Measurements from ENCODE around the gene SNED1. TPM values are rescaled to one million over a fixed set of nuclear protein-coding genes. Genes with fewer than 3 reads are reported as not detected.
"Not testable (repeated sequence)": the region's sequence is repeated elsewhere in the genome, so short reads cannot be mapped to it uniquely, and the experiment has no call there.

SNED1 gene
- polyA plus RNA-seq, 2 of the 4 experiments (the other 2 are of a cell fraction), result 0.15 to 0.21 TPM

- DNase-seq (ENCODE audit: low read depth in 1 of 2, low spot score in 1 of 2) (no peak), ATAC-seq (no peak), FAIRE-seq (no peak)
- Histone ChIP-seq H3K4me1 (peaks cover 17% of the 10 kb centered on the region; the same call in 2 of the 3 replicates), H3K27ac (peak overlapping the region; percentile 89), H3K4me2 (peak overlapping the region; percentile 91), H3K9me3 (no peaks in the 10 kb centered on the region), H3K4me3 (peak overlapping the region; percentile 85)
- TF ChIP-seq SREBF2 (IDR thresholded peaks at IDR 0.05) (no peak), MAX (IDR thresholded peaks at IDR 0.05) (no peak), ELK1 (IDR thresholded peaks at IDR 0.05; ENCODE audit: low read depth, low read length) (no peak), PHF8 (IDR thresholded peaks at IDR 0.05; ENCODE audit: borderline replicate concordance, low read depth) (no peak), CBX8 (IDR thresholded peaks at IDR 0.05) (no peak), FOXS1 (CRISPR knock-in tag; IDR thresholded peaks at IDR 0.05) (no peak), ZFP36 (IDR thresholded peaks at IDR 0.05; ENCODE audit: borderline replicate concordance, partially characterized antibody) (no peak), RFX5 (IDR thresholded peaks at IDR 0.05) (no peak)
- TF ChIP-seq, protein P1, sequence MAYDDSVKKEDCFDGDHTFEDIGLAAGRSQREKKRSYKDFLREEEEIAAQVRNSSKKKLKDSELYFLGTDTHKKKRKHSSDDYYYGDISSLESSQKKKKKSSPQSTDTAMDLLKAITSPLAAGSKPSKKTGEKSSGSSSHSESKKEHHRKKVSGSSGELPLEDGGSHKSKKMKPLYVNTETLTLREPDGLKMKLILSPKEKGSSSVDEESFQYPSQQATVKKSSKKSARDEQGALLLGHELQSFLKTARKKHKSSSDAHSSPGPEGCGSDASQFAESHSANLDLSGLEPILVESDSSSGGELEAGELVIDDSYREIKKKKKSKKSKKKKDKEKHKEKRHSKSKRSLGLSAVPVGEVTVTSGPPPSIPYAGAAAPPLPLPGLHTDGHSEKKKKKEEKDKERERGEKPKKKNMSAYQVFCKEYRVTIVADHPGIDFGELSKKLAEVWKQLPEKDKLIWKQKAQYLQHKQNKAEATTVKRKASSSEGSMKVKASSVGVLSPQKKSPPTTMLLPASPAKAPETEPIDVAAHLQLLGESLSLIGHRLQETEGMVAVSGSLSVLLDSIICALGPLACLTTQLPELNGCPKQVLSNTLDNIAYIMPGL (CRISPR knock-in tag; IDR thresholded peaks at IDR 0.05; ENCODE audit: borderline replicate concordance), result no peak
- ChIA-PET CTCF (no interaction called here), POLR2A (no interaction called here)
- 69% methylated on average over 5 of the region's 5 CpGs for WGBS (ENCODE audit: missing lambda C conversion rate)
These were observed 104.8 kb downstream of the SNED1 start for GRCh38 chr2:241103176-241103595.

DNA sequence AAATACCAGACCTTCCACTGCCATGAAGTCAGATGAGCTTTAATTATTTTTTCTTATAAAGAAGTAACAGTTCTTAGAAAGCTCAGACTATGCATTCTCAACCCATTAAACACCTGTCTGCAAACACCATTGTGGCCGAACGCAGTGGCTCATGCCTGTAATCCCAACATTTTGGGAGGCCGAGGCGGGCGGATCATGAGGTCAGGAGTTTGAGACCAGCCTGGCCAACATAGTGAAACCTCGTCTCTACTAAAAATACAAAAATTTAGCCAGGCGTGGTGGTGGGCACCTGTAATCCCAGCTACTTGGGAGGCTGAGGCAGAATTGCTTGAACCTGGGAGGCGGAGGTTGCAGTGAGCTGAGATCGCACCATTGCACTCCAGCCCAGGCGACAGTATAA lies 106.2 kb downstream of the SNED1 start:
- H3K27ac ChIP-seq; H3K4me3 ChIP-seq; H3K4me2 ChIP-seq; POLR2A ChIA-PET; ATAC-seq; H3K9me3 ChIP-seq; DNase-seq (ENCODE audit: low read depth in 1 of 2, low spot score in 1 of 2); FAIRE-seq: not testable (repeated sequence)
- WGBS (ENCODE audit: missing lambda C conversion rate), result 95% methylated on average over 10 of the region's 10 CpGs
- CTCF ChIA-PET, result interaction anchor here (1.0 kb wide), 1 partner anchor 8 kb away, joined by 3 read pairs; no protein-coding TSS in a partner anchor
- H3K4me1 ChIP-seq, result peaks cover 17% of the 10 kb centered on the region; the same call in 2 of the 3 replicates

DNA sequence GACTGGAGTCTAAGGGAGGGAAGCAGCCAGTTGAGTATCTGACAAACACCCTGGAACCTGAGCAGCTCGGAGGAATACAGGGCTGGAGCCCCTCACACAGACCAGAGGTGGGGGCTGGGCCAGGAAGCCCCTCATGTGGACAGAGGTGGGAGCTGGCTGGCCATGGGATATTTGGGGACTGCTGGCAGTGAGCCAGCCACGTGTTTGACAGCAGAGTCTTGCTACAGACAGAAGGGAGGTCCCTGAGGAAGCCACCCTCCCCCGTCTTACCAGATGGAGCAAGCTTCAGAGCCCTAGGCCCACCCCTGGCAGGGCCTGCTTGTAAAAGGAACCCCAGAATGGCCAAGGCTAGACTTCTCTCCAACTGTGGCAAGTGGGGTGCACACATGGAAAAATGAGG lies 107.2 kb downstream of the SNED1 start:
- POLR2A ChIA-PET, result no interaction called here
- no peak for TF ChIP-seq NPAS2 (CRISPR knock-in tag; IDR thresholded peaks at IDR 0.05; ENCODE audit: borderline replicate concordance)
- no peak for TF ChIP-seq HEYL (CRISPR knock-in tag; IDR thresholded peaks at IDR 0.05)
- TF ChIP-seq ELK1 (IDR thresholded peaks at IDR 0.05; ENCODE audit: low read depth, low read length), result no peak
- TF ChIP-seq ZNF302 (CRISPR knock-in tag; IDR thresholded peaks at IDR 0.05), result no peak
- TF ChIP-seq RAD21 (conservative IDR thresholded peaks at IDR 0.05 in 1 of 2, IDR thresholded peaks at IDR 0.05 in 1 of 2), result no peak
- no peak for TF ChIP-seq ESRRA (IDR thresholded peaks at IDR 0.05; ENCODE audit: borderline replicate concordance, low read length)
- no peak for TF ChIP-seq ATOH8 (CRISPR knock-in tag; IDR thresholded peaks at IDR 0.05; ENCODE audit: low read depth)
- TF ChIP-seq RCOR1 (IDR thresholded peaks at IDR 0.05; ENCODE audit: low read depth, low read length), result no peak
- TF ChIP-seq SREBF2 (IDR thresholded peaks at IDR 0.05), result no peak
- TF ChIP-seq BHLHE40 (IDR thresholded peaks at IDR 0.05; ENCODE audit: low read depth, low read length), result no peak
- no peak for TF ChIP-seq REST (IDR thresholded peaks at IDR 0.05)
- no peak for TF ChIP-seq CEBPB (IDR thresholded peaks at IDR 0.05)
- TF ChIP-seq CHD2 (IDR thresholded peaks at IDR 0.05; ENCODE audit: low read length, partially characterized antibody), result no peak
- TF ChIP-seq FOSB (CRISPR knock-in tag; IDR thresholded peaks at IDR 0.05), result no peak
- 100% methylated on average over 1 of the region's 3 CpGs for WGBS (ENCODE audit: missing lambda C conversion rate)
- ATAC-seq, result no peak
- Histone ChIP-seq H3K4me2 (no peak overlapping the region), H3K27ac (no peak overlapping the region), H3K4me3 (no peak overlapping the region), H3K4me1 (peaks cover 16% of the 10 kb centered on the region; the same call in 2 of the 3 replicates), H3K9me3 (no peaks in the 10 kb centered on the region)
- no peak for DNase-seq (ENCODE audit: low read depth in 1 of 2, low spot score in 1 of 2)
- CTCF ChIA-PET, result interaction anchor here (1.0 to 1.9 kb wide), 2 partner anchors 27 to 122 kb away, joined by 3 to 4 read pairs; no protein-coding TSS in a partner anchor
- FAIRE-seq, result no peak
